Measurements from ENCODE around the gene DDX20.

DDX20 gene

DNA sequence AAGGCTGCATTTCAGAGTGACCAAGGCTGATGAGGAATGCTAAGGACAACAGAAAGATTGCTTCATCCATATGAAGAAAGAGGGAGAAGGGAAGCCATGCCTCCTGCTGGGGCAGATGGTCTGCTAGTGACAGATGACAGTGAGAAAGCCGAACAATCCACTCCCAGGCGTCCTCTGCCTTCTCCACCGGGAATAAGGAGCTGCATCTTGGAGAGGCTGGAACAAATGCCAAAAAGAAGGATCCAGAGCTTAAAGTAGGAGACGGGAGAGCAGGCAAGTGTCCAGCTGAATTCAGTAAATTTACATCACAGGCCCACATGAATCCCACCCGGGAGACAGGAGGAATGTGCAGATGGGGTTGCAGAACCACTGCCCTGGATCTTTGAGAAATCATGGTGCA, 33.4 kb downstream of the DDX20 start:
- ChIA-PET CTCF (interaction anchor here (0.5 to 0.7 kb wide), 4 partner anchors 14 to 1225 kb away, joined by 3 to 5 read pairs (median 4); no protein-coding TSS in a partner anchor), POLR2A (ENCODE audit: low non-redundant PET) (no interaction called here)
- TF ChIP-seq, protein P1, sequence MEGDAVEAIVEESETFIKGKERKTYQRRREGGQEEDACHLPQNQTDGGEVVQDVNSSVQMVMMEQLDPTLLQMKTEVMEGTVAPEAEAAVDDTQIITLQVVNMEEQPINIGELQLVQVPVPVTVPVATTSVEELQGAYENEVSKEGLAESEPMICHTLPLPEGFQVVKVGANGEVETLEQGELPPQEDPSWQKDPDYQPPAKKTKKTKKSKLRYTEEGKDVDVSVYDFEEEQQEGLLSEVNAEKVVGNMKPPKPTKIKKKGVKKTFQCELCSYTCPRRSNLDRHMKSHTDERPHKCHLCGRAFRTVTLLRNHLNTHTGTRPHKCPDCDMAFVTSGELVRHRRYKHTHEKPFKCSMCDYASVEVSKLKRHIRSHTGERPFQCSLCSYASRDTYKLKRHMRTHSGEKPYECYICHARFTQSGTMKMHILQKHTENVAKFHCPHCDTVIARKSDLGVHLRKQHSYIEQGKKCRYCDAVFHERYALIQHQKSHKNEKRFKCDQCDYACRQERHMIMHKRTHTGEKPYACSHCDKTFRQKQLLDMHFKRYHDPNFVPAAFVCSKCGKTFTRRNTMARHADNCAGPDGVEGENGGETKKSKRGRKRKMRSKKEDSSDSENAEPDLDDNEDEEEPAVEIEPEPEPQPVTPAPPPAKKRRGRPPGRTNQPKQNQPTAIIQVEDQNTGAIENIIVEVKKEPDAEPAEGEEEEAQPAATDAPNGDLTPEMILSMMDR (conservative IDR thresholded peaks at IDR 0.05; ENCODE audit: low read depth) = no peak
- no peak for DNase-seq (ENCODE audit: low spot score)
- no peak overlapping the region for H3K27ac ChIP-seq

DNA sequence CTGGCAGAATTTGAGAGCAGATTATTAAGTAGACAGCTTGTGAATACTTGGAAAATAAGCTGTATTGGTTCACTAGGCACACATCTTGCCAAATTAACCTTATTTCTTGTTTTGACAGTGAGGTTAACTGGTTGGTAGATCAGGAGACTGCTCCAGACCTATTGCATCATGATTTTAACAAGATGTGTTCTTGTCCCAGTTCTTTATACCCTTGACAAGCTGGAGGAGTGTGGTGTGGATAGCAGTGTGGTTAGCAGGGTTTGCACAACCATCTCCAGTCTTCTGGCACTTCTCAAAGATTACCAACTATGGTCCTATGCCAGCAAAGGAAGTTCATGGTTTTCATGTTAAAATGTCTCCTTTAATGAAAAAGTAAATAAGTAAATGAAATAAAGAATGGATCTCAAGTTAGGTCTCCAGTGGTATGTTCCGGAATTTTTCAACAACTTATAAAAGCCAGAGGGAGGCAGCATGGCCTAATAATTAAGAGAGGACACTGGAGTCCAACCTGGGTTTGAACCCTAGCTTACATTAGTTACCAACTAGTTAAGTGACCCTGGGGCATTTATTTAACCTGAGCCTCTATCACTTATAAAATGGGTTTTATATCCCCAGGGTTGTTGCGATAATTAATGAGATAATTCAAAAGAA, 34.1 kb downstream of the DDX20 start:
- no peak overlapping the region for H3K27ac ChIP-seq
- ChIA-PET CTCF (interaction anchor here (0.5 to 1.3 kb wide), 5 partner anchors 170 to 547 kb away, joined by 3 to 4 read pairs (median 3); no protein-coding TSS in a partner anchor), POLR2A (ENCODE audit: low non-redundant PET) (no interaction called here)
- TF ChIP-seq, protein P1 (conservative IDR thresholded peaks at IDR 0.05; ENCODE audit: low read depth) = no peak
- no peak for DNase-seq (ENCODE audit: low spot score)

DNA sequence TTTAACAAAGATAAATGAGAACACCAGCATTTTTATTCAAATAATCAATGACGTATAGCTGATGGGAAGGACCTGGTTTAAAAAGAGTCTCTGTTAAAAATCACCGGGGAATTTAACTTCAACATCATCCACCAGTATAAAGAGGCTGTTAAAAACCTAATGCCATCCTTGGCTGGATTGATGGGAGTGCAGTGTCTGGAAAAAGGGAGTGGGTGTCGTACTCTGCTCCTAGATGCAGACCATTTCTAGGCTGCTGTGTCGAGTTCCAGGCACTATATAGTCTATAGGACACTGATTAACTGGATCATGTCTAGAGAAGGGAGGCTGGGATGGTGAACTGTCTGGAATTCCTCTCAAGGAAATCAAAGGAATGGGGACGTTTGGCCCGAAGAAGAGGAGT, 36.1 kb downstream of the DDX20 start:
- POLR2A ChIA-PET (ENCODE audit: low non-redundant PET) = no interaction called here
- no peak overlapping the region for H3K27ac ChIP-seq
- TF ChIP-seq, protein P1 (conservative IDR thresholded peaks at IDR 0.05; ENCODE audit: low read depth) = no peak
- CTCF ChIA-PET = interaction anchor here (0.6 to 1.1 kb wide), 2 partner anchors 22 to 24 kb away, joined by 3 read pairs; no protein-coding TSS in a partner anchor
- no peak for DNase-seq (ENCODE audit: low spot score)

DNA sequence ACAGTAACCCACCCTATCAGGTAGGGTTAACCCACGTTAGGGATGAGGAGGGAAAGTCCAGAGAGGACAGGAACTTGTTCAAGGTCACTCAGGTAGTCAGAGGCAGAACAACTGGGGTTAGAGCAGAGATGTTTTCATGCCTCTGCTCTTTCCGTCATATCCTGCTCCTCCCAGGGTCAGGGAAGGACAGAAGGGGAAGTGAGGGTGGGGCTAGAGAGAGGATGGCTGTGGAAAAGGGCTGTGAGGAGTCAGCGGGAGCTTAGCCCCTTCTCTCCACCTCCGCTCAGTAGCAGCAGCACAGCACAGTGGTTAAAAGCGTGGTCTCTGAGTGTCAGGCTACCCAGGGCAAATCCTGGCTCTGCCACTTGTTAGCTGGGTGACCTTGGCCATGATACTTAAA, 36.5 kb downstream of the DDX20 start:
- TF ChIP-seq, protein P1 (conservative IDR thresholded peaks at IDR 0.05; ENCODE audit: low read depth) = no peak
- no peak overlapping the region for H3K27ac ChIP-seq
- no peak for DNase-seq (ENCODE audit: low spot score)
- ChIA-PET CTCF (interaction anchor here (0.6 to 1.1 kb wide), 2 partner anchors 22 to 414 kb away, joined by 3 to 4 read pairs; no protein-coding TSS in a partner anchor), POLR2A (ENCODE audit: low non-redundant PET) (no interaction called here)

DNA sequence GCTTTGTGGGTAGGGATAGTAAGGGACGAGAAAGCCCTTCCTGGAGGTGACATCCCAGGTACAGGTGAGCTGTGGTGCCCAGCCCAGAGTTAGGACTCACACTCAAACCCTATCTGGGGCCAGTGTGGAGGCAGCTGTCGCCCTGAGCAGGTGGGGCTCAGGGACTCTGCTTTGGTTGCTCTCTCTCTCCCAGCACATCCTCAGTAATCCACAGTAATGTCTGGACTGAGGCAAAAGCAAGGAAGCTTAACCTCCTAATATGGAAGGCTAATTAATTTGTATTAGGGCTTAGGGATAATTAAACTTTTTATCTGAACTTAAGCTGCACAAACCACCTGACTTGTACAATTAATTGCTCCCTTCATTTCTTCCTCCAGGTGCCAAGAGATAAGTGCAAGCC, 38.2 kb downstream of the DDX20 start:
- CTCF ChIA-PET = no interaction called here

DNA sequence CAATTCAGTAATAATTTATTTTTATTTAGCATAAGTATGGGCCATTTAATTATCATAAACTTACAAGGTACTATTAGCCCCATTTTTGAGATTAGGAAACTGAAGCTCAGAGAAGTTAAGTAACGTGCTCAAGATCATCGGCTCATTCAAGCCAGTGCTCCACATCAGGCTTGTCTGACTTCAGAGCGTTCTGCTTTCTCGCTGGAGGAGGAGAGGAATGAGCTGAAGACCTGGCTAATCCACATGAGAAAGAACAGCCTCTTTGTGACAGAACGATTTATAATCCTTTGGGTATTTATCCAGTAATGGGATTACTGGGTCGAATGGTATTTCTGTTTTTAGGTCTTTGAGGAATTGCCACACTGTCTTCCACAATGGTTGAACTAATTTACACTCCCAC, 39.7 kb downstream of the DDX20 start:
- no peak for DNase-seq (ENCODE audit: low spot score)
- H3K27ac ChIP-seq = no peak overlapping the region
- ChIA-PET CTCF (no interaction called here), POLR2A (ENCODE audit: low non-redundant PET) (no interaction called here)
- TF ChIP-seq, protein P1 (conservative IDR thresholded peaks at IDR 0.05; ENCODE audit: low read depth) = no peak

More for the DNA sequence above, 38.2 kb downstream of the DDX20 start:
- TF ChIP-seq, protein P1 (conservative IDR thresholded peaks at IDR 0.05; ENCODE audit: low read depth) = no peak
- POLR2A ChIA-PET (ENCODE audit: low non-redundant PET) = no interaction called here
- DNase-seq (ENCODE audit: low spot score) = no peak
- no peak overlapping the region for H3K27ac ChIP-seq

All from RWPE1 (cell line).